HepG2 (cell line): ENCODE measurements around the gene SS18L1. TPM values are rescaled to one million over a fixed set of nuclear protein-coding genes. Genes with fewer than 3 reads are reported as not detected.

ENCODE experiments used
- DNMT1 ChIP-seq: sonication (generic); formaldehyde crosslinking; IDR thresholded peaks from 2 replicates; pipeline ENCODE4 v1.5.1; 2020; ENCODE audit warnings: mild to moderate bottlenecking, missing genetic modification reagents
- EED ChIP-seq: sonication (generic); formaldehyde crosslinking; IDR thresholded peaks from 2 replicates; pipeline ENCODE4 v1.5.0; 2020; ENCODE audit warnings: mild to moderate bottlenecking, missing genetic modification reagents
- FOXA1 ChIP-seq, 2 experiments: fragments of 450-650 bp in 1 of 2; sonication (generic) in 1 of 2; formaldehyde crosslinking in 1 of 2; IDR thresholded peaks; 2 replicates each; pipeline versions ENCODE4 v1.4.0 to v1.6.1; 2016 to 2020; ENCODE audit warnings: missing genetic modification reagents in 1 of 2
- FOXP1 ChIP-seq, 2 experiments: fragments of 450-650 bp in 1 of 2; IDR thresholded peaks; 2 replicates each; pipeline ENCODE4 v1.6.1; 2017 to 2018; ENCODE audit warnings: antibody characterized with exemption in 1 of 2
- HDAC6 ChIP-seq: fragments of 200-600 bp; sonication (generic); IDR thresholded peaks from 2 replicates; pipeline ENCODE4 v1.7.0; 2017; ENCODE audit warnings: mild to moderate bottlenecking, antibody characterized with exemption, low read length, low read depth
- IKZF1 ChIP-seq: fragments of 450-650 bp; IDR thresholded peaks from 2 replicates; pipeline ENCODE4 v1.7.1; 2016
- SP1 ChIP-seq, 2 experiments: fragments of 450-650 bp in 1 of 2; sonication (generic) in 1 of 2; formaldehyde crosslinking in 1 of 2; IDR thresholded peaks; 2 replicates each; pipeline versions ENCODE4 v1.4.0 to v1.6.1; 2016 to 2020; ENCODE audit warnings: missing genetic modification reagents in 1 of 2
- ZBTB7A ChIP-seq: sonication (generic); formaldehyde crosslinking; IDR thresholded peaks from 2 replicates; pipeline ENCODE4 v1.8.0; 2022; ENCODE audit warnings: mild to moderate bottlenecking, missing genetic modification reagents
- ZFX ChIP-seq: sonication (generic); formaldehyde crosslinking; IDR thresholded peaks from 2 replicates; pipeline ENCODE4 v1.4.0; 2020; ENCODE audit warnings: mild to moderate bottlenecking, low read depth, missing genetic modification reagents, moderate library complexity
- ZNF205 ChIP-seq: IDR thresholded peaks from 2 replicates; pipeline ENCODE4 v1.6.1; 2018; ENCODE audit warnings: missing biosample characterization, missing genetic modification reagents
- ZNF282 ChIP-seq: fragments of 450-650 bp; IDR thresholded peaks from 2 replicates; pipeline ENCODE4 v1.6.1; 2018; ENCODE audit not compliant: partially characterized antibody
- ZNF782 ChIP-seq: sonication (generic); formaldehyde crosslinking; IDR thresholded peaks from 2 replicates; pipeline ENCODE4 v1.4.0; 2020; ENCODE audit warnings: missing genetic modification reagents, mild to moderate bottlenecking, borderline replicate concordance
- ZSCAN29 ChIP-seq: sonication (generic); formaldehyde crosslinking; conservative IDR thresholded peaks from 2 replicates; pipeline ENCODE4 v1.4.0; 2020; ENCODE audit warnings: mild to moderate bottlenecking, missing genetic modification reagents
- polyA plus RNA-seq, 8 experiments: library from polyadenylated mRNA; depleted of rRNA in 3 of 8; stranded (reverse) in 7 of 8; unstranded in 1 of 8; fragments of >200 nt; fragmentation: Illumina TruSeq in 4 of 8; extraction: Trizol in 4 of 8; gene quantifications; 2 replicates each; pipeline versions ENCODE4 v1.2.1 to v1.2.3, GENCODE V29; 2011 to 2016; ENCODE audit warnings: low read depth in 4 of 8, missing spikeins in 1 of 8, mixed read lengths in 1 of 8; ENCODE audit not compliant: insufficient read depth in 1 of 8
- total RNA-seq, 5 experiments: library from RNA; depleted of rRNA; stranded (reverse); fragments of >200 nt; fragmentation: Illumina TruSeq; extraction: Trizol; gene quantifications; 2 replicates each; pipeline ENCODE4 v1.2.3, GENCODE V29; 2016; ENCODE audit warnings: low read depth in 1 of 5
- TF ChIP-seq, protein P1 (sequence below): sonication (generic); formaldehyde crosslinking; IDR thresholded peaks from 2 replicates; pipeline ENCODE4 v1.9.0; 2021; ENCODE audit warnings: mild to moderate bottlenecking, missing genetic modification reagents

SS18L1 gene
- total and polyA plus RNA-seq, 2 of the 13 experiments (the other 11 are each of a cell fraction or from before 2014, with no cell fraction given), result 17.8 to 27.6 TPM

DNA sequence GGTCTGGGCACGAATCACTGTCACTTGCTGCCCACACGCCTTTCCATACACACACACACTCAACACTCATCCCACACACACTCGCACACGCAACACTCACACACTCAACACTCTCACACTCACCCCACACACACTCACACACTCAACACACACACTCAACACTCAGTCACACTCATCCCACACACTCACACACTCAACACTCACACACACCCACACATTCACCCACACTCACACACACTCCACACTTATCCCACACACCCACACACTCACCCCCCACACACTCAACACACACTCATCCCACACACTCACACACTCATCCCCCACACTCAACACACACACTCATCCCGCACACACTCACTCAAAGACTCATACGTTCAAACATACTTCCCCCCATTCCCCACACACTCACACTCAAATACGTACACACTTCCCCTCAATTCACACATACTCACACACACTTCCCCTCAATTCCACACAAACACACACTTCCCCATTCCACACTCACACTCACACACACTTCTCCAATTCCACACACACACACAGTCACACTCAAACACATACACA, 85.5 kb downstream of the SS18L1 start (continued):
- TF ChIP-seq, protein P1, sequence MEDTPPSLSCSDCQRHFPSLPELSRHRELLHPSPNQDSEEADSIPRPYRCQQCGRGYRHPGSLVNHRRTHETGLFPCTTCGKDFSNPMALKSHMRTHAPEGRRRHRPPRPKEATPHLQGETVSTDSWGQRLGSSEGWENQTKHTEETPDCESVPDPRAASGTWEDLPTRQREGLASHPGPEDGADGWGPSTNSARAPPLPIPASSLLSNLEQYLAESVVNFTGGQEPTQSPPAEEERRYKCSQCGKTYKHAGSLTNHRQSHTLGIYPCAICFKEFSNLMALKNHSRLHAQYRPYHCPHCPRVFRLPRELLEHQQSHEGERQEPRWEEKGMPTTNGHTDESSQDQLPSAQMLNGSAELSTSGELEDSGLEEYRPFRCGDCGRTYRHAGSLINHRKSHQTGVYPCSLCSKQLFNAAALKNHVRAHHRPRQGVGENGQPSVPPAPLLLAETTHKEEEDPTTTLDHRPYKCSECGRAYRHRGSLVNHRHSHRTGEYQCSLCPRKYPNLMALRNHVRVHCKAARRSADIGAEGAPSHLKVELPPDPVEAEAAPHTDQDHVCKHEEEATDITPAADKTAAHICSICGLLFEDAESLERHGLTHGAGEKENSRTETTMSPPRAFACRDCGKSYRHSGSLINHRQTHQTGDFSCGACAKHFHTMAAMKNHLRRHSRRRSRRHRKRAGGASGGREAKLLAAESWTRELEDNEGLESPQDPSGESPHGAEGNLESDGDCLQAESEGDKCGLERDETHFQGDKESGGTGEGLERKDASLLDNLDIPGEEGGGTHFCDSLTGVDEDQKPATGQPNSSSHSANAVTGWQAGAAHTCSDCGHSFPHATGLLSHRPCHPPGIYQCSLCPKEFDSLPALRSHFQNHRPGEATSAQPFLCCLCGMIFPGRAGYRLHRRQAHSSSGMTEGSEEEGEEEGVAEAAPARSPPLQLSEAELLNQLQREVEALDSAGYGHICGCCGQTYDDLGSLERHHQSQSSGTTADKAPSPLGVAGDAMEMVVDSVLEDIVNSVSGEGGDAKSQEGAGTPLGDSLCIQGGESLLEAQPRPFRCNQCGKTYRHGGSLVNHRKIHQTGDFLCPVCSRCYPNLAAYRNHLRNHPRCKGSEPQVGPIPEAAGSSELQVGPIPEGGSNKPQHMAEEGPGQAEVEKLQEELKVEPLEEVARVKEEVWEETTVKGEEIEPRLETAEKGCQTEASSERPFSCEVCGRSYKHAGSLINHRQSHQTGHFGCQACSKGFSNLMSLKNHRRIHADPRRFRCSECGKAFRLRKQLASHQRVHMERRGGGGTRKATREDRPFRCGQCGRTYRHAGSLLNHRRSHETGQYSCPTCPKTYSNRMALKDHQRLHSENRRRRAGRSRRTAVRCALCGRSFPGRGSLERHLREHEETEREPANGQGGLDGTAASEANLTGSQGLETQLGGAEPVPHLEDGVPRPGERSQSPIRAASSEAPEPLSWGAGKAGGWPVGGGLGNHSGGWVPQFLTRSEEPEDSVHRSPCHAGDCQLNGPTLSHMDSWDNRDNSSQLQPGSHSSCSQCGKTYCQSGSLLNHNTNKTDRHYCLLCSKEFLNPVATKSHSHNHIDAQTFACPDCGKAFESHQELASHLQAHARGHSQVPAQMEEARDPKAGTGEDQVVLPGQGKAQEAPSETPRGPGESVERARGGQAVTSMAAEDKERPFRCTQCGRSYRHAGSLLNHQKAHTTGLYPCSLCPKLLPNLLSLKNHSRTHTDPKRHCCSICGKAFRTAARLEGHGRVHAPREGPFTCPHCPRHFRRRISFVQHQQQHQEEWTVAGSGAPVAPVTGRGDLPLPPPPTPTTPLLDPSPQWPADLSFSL, result peak; percentile 82
- TF ChIP-seq IKZF1 (peak; percentile 81), ZBTB7A (0 out of 2 replicates have a peak, but pooled peaks have one; percentile 27), ZNF205 (CRISPR knock-in tag) (no peak), ZNF282 (peak; percentile 64), HDAC6 (no peak), SP1 (IDR thresholded peaks at IDR 0.05) (peak; percentile 51; the same call in 1 of the 2 replicates), SP1 (CRISPR knock-in tag; IDR thresholded peaks at IDR 0.05) (no peak), FOXP1 (IDR thresholded peaks at IDR 0.05) (peak; percentile 55; the same call in 1 of the 2 replicates), FOXP1 (CRISPR knock-in tag; IDR thresholded peaks at IDR 0.05) (no peak), ZNF782 (CRISPR knock-in tag) (0 out of 2 replicates have a peak, but pooled peaks have one; percentile 37), ZFX (CRISPR knock-in tag) (0 out of 2 replicates have a peak, but pooled peaks have one; percentile 19), FOXA1 (IDR thresholded peaks at IDR 0.05) (0 out of 2 replicates have a peak, but pooled peaks have one; percentile 19), FOXA1 (CRISPR knock-in tag; IDR thresholded peaks at IDR 0.05) (no peak), EED (CRISPR knock-in tag) (no peak), ZSCAN29 (CRISPR knock-in tag) (no peak), DNMT1 (CRISPR knock-in tag) (0 out of 2 replicates have a peak, but pooled peaks have one; percentile 23)
